NCI-H1048 (cell line): ENCODE data around the gene OR1J4.
"Not testable (repeated sequence)": the region's sequence is repeated elsewhere in the genome, so short reads cannot be mapped to it uniquely, and the experiment has no call there.

Experiments used
- DNase-seq: peaks from one replicate; lab custom pipeline; 2025; lab: John Stamatoyannopoulos, UW

Gene OR1J4

GRCh38 chr9:122518841-122519240, at the start of gene OR1J4:
OR1J4 (plus strand) TSS chr9:122519141; CDS start chr9:122519141, 0 bp downstream.
- DNase-seq: no peak

GRCh38 chr9:122474561-122474960, 44.4 kb upstream of the OR1J4 start:
- DNase-seq: no peak

GRCh38 chr9:122475717-122476116, 43.2 kb upstream of the OR1J4 start:
- DNase-seq: no peak

- DNase-seq: no peak
Observed at GRCh38 chr9:122477346-122477745, 41.6 kb upstream of the OR1J4 start.

- DNase-seq: no peak
Observed at GRCh38 chr9:122477826-122478225, 41.1 kb upstream of the OR1J4 start, which contains the start of gene OR1J1. OR1J1 (minus strand) TSS chr9:122477926; CDS start chr9:122477926, 0 bp downstream.

- DNase-seq: no peak
Observed at GRCh38 chr9:122479062-122479461, 39.9 kb upstream of the OR1J4 start.

GRCh38 chr9:122498883-122499288, 20.1 kb upstream of the OR1J4 start:
- peak; percentile 4 for DNase-seq

- no peak for DNase-seq
Observed at GRCh38 chr9:122506964-122507363, 12.0 kb upstream of the OR1J4 start.

- DNase-seq: no peak
Observed at GRCh38 chr9:122510502-122510901, 8.4 kb upstream of the OR1J4 start, which contains the start of gene OR1J2. OR1J2 (plus strand) TSS chr9:122510802; CDS start chr9:122510802, 0 bp downstream.

GRCh38 chr9:122518226-122518625, 715 bp upstream of the OR1J4 start:
- DNase-seq: no peak

GRCh38 chr9:122519376-122519775, 435 bp downstream of the OR1J4 start:
- no peak for DNase-seq

GRCh38 chr9:122526602-122527001, 7.7 kb downstream of the OR1J4 start:
- no peak for DNase-seq

- no peak for DNase-seq
Observed at GRCh38 chr9:122527193-122527592, 8.3 kb downstream of the OR1J4 start, which contains the start of gene OR1N1. OR1N1 (minus strand) TSS chr9:122527293; CDS start chr9:122527293, 0 bp downstream.

GRCh38 chr9:122531157-122531556, 12.2 kb downstream of the OR1J4 start:
- not testable (repeated sequence) for DNase-seq

- DNase-seq: no peak
Observed at GRCh38 chr9:122536134-122536533, 17.2 kb downstream of the OR1J4 start.

GRCh38 chr9:122537066-122537465, 18.1 kb downstream of the OR1J4 start:
- DNase-seq: not testable (repeated sequence)

- no peak for DNase-seq
Observed at GRCh38 chr9:122538757-122539156, 19.8 kb downstream of the OR1J4 start.

- no peak for DNase-seq
Observed at GRCh38 chr9:122546196-122546595, 27.3 kb downstream of the OR1J4 start.

- no peak for DNase-seq
Observed at GRCh38 chr9:122551371-122551770, 32.4 kb downstream of the OR1J4 start.

- DNase-seq: no peak
Observed at GRCh38 chr9:122552812-122553211, 33.9 kb downstream of the OR1J4 start, which contains the start of gene OR1N2. OR1N2 (plus strand) TSS chr9:122553112; CDS start chr9:122553212, 100 bp downstream.

- no peak for DNase-seq
Observed at GRCh38 chr9:122561446-122561845, 42.5 kb downstream of the OR1J4 start.

- no peak for DNase-seq
Observed at GRCh38 chr9:122562134-122562760, 43.3 kb downstream of the OR1J4 start.

- no peak for DNase-seq
Observed at GRCh38 chr9:122567901-122568300, 49.0 kb downstream of the OR1J4 start.
